Measurements from ENCODE around the gene EGF.

The EGF gene

DNA sequence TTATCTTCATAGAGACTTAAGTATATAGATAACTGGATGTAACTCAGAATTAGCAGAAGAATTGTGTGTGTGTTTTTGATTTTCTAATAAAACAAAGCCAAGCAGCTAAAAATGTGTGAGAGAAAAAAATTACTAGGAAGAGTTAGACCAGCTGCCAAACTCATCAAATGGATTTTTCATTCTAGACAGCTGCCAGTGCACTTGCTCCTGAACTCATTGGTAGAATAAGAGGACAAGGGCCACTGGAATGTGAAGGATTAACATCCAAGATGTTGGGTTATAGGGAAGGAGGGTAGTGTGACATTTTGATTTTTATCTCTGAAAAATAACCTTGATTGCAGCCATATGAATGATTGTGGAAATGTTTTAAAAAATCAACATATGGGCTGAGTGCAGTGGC is 49.7 kb downstream of the EGF start:
- DNase-seq (ENCODE audit: low spot score) = no peak

DNA sequence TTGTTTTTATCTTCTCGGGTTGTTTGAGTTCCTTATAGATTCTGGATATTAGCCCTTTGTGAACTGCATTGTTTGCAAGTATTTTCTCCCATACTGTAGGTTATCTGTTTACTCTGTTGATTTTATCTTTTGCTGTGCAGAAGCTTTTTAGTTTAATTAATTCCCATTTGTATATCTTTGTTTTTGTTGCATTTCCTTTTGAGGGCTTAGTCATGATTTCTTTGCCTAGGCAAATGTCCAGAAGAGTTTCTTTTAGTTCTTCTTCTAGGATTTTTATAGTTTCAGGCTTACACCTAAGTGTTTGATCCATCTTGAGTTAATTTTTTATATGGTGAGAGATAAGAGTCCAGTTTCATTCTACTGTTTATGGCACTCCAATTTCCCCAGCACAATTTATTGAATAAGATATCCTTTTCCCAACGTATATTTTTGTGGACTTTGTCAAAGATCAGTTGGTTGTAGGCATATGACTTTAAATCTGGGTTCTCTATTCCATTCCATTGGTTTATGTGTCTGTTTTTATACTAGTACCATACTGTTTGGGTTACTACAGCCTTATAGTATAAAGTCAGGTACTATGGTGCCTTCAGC is 54.3 kb downstream of the EGF start:
- no peak for DNase-seq (ENCODE audit: low spot score)

DNA sequence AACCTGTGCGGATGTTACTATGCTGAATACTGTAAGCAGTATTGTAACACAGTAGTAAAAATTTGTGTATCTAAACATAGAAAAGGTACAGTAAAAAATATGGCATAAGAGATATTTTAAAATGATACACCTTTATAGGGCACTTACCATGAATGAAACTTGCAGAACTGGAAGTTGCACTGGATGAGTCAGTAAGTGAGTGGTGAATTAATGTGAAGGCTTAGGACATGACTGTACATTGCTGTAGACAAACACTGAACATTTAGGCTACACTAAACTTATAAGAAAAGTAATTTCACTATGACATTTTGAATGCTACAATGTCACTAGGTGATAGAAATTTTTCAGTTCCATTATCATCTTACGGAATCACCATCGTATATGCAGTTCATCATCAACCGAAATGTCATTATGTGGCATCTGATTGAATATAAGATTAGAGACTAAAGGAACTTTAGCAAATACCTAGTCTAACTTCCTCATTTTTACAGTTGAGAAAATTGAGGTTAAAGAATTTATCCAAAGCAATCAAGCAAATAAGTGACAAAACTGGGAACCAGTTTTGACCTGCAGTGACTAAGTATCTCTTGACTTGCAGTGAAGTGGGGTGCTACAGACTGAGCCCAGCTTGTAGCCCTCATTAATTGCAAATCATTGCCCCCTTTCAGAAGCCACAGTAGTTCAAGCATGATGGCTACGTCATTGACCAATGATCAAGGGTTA is 55.3 kb downstream of the EGF start:
- no peak for DNase-seq (ENCODE audit: low spot score)

DNA sequence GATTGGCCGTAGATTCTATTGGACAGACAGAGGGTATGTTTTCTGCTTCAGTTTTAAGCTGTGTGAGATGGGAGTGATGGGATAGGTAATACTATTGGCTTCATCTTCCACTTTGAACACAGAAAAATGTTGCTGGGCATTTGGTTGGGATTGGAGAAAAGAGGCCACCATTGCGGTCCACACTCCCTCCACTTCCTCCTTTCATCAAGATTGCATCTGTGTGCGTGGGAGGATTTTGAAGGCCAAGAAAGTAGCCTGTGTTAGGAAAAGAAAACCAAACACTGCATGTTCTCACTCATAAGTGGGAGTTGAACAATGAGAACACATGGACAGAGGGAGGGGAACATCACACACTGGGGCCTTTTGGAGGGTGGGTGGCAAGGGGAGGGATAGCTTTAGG is 56.4 kb downstream of the EGF start:
- no peak for DNase-seq (ENCODE audit: low spot score)

DNA sequence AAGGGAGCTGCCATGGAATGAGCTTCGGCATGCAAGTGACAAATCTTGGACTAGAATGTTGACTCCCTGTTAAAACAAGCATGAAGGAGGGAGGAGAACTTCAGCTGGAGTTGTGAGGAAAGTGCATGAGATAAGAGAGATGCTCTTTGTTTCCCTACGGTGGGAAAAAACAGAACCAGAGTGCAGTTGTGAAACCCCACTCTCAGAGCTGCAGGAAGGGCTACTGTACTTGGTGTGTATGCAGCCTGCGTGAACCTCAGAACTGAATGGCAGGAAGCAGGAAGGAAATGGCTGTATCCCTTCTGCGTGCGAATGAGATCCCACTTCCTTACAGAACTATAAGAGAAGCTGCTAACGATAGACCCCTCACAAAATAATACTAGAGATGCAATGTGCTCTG is 57.2 kb downstream of the EGF start:
- no peak for DNase-seq (ENCODE audit: low spot score)

DNA sequence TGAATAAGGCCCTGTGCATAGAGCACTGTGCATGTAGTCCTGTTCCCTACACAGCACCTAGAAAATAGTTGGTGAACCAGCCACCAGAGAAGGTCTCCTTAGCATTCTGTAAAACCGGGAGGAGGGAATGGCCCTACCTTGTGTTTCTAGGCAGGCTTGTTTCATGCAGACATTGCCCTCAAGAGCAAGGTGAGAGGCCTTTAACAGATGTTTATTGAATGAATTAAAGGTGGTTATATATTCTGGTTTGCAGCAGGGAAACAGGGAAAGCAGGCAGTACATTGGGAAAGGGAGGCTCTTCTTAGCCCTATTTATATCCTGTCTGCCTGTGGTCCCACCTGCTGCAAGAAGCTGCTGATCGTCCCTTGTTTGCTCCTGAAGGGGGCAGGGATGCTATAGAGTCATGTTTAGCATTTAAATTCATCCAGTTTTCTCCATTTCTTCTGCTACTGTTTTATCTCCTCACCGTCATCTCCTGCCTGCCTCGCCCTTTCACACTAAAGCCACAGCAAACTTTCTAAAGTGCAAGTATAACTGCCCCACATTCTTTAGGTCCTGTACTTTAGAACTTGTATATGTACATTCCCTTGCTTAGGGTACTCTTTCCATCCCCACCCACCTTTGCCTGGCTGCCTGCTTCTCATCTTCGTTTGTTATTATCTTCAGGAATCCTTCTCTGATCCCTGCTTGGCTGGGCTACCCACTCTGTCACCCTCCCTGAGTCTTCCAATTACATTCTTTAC is 60.3 kb downstream of the EGF start:
- DNase-seq (ENCODE audit: low spot score) = no peak

DNA sequence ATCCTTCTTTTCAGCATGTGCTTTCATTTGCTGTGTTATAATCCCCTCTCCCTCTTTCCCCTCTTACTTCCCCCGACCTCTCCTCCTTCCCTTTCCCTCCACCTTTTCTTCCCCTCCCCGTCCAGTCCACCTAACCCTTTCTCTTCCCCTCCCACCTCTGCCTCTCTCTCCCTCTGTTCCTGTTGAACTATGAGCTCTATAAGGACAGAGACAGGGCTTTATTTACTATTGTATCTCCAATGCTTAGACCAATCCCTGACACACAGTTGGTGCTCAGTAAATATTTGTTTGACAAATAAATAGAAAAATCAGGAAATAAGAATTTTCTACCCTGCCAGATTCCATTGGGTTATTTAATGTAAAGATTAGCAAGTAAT is 60.8 kb downstream of the EGF start:
- DNase-seq (ENCODE audit: low spot score) = no peak

DNA sequence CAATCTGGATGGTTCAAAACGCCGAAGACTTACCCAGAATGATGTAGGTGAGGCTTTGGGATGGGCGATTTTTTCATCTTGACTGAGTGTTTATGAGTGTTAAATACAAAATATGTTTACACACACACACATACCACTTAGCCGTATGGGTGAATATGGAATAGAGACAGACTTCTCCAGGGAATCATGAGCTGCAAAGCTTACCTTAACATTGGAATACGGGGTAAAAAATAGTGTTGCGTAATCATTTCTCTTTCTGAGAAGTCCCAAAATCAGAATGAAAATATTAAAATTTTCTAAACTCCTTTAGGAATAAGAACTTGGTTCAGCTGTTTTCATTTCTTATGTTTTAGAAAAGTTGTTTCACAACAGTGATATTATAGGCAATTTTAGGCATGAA is 63.5 kb downstream of the EGF start:
- DNase-seq (ENCODE audit: low spot score) = no peak

DNA sequence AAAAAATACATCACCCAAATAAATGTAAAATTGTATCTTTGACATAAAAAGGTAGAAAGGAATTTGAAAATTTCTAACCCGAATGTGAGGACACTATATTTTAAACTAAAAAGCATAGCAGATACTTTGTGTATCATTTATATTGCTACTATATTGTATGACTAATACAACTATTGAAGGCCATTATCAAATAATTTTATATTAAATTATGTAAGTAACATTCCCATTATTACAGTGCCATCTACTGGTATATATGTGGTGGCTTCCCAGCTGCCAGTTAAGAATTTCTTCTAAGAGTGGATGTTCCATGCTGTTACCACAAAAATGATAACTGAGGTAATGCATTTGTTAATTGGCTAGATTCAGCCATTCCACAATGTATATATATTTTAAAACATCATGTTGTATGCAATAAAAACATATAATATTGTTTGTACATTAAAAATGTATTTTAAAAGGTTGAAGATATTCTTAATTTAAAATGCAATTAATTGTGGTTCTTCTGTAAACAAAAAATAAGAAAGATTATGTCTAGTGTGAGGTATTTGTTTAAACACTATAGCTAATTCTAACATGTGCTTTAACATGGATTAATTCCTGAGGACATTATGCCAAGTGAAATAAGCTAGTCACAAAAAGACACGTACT is 65.3 kb downstream of the EGF start:
- DNase-seq (ENCODE audit: low spot score) = no peak

DNA sequence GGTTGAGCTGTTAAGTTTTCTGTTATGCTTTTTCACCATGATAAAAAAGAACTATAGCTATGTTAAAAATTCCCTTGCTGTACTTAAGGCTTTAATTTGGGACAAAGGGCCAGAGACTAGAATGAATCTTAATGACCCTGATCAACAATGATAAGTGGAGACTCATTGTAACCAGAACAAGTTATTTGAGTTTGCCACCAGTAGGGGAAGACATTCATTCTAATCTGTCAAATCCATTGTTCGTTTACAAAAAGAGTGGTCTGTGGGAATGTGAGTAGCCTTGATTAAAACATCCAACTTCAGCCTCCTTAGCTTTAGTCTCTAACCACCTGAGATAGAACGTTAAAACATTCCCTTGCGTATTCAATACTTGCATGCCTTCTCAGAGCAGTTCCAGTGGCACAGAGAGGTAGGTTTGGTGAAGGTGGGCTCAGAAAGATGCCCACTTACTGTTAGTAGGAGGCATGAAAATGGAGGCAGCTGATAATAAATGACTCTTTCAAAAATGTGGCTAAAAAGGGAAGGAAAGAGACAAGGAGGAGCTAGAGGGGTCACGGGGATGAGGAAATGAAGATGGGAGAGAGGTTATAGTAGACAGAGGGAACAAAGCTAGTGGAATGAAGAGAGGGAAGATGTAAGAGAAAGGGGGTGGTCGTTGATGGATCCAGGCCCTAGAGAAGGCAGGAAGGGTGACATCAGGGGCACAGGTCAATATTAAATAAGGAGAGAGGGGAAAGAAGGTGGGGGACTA is 66.2 kb downstream of the EGF start:
- no peak for DNase-seq (ENCODE audit: low spot score)

DNA sequence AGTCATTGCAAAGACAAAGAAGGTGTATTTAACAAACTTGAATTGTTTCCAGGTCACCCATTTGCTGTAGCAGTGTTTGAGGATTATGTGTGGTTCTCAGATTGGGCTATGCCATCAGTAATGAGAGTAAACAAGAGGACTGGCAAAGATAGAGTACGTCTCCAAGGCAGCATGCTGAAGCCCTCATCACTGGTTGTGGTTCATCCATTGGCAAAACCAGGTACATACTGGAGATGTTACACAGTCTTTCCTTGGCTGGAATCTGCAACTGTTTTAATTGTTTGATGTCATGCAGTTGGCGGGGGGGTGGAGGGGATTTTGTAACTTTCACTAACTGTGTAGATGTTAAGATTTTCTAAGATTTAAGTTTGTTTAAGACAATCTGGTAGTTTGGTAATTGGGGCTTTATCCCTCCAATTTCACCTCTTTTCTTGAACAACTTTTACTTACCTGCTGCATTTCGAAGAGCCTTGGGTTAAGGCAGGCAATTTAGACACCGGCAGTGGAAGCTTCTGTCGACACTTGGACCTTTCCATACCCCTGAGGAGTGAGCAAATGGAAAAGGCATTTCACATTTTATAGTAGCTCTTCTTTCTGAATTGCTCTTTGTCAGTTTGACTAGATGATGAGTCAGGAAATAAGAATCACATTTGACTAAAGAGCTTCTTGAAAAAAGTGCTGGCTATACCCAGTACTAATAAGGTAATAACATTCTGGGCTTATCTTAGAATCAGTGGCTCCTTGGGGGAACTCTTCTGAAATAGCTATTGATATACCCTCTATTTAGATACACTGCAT is 67.4 kb downstream of the EGF start:
- DNase-seq (ENCODE audit: low spot score) = no peak

DNA sequence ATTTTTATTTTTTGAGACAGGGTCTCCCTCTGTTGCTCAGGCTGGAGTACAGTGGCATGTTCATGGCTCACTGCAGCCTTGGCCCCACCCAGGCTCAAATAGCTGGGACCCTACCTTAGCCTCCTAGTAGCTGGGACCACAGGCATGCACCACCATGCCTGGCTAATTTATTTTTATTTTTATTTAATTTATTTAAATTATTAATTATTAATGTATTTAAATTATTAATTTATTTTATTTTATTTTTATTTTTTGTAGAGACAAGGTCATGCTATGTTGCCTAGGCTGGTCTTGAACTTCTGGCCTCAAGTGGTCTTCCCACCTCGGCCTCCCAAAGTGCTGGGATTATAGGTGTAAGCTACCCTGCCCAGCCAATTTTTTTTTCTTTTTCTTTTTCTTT is 69.3 kb downstream of the EGF start:
- DNase-seq (ENCODE audit: low spot score) = no peak

DNA sequence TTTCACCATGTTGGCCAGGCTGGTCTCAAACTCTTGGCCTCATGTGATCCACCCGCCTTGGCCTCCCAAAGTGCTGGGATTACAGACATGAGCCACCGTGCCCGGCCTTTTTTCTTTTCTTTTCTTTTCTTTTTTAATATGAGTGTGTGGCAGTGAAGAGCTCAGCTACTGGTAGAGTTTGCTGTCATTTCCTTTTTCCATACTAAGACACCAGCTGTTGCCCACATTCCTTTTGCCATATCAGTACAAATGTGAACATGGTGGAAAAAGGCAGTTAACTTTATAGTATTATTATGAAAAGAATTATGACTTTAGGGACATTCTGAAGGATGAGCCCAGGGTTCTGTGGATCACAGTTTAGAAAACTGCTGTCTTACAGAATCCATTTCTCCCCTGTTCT is 69.8 kb downstream of the EGF start:
- no peak for DNase-seq (ENCODE audit: low spot score)

DNA sequence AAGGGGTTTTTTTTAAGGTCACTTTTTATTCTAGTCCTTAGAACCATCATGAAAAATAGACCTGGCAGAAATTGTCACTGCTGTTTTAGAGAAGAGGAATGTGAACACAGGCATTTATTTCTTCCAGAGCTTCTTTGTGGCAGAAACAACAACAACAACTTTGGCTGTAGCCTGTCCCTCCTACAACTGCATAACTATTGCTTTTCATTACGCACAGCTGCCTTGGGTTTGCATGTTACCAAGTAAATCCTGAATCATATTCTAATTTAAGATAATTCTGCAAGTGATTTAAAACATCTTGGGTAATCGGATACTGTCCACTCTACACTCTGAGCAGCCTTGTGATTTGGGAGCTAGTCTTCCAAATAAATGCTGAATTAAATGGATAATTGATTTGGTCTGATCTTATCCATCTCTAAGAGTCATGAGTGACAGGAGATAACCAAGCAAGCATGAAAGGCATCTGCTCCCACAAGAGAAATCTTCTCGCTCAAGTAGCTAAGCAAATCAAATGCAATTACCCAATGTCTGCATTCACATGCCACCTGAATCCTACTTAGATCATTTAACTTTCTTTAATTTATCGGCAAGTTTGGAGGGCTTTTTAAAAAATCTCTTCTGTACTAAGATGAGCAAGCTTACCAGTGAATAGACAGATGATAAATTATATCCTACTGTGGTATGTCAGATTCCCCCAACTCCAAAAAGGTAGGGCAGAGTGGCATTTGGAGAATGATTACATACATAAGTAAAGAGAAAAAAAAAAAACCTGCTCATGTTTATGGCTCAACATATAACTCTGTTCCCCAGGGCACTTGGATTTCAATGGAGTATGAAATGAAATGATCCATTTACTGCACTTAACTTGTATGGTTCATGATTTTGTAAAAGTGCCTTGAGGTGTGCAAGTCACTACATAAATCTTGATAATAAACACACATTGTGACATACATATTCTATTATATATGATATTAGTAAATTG is 73.6 kb downstream of the EGF start:
- DNase-seq (ENCODE audit: low spot score) = no peak

DNA sequence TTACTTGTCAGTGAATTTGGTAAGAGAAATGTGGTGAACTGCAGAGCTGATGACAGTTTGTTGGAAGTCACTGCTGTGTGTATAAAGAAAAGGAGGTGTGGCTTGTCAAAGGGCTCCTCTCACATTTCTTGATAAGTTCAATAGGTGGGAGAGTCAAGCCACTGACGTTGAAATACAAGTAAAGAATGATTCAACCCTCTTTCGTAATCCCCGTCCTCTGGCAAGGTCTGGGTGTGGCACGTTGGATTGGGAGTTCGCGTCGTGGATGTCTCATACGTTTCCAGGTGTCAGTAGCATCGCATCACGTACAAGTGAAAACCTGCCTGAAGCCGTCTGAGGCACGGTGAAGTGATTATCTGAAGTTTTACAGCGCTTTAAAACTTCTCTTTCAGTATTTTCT is 76.4 kb downstream of the EGF start:
- DNase-seq (ENCODE audit: low spot score) = no peak

DNA sequence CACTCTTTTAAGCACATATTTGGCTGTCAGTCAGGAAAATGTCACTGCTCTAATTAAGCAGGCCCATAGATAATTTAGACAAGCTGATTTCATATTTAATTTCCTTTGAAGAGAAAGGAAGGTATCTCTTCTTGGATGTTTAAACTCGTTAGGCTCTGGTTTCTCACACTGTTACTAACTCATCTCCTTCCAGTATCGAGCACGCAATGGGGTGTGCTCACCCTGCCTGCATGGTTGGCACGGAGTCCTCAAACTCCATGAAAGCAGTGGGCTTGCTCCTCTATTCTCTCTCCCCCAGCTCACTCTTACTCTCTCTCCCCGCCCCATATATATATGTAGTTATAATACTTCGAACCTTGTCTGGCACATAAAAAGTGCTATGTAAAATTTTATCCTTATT is 76.9 kb downstream of the EGF start:
- DNase-seq (ENCODE audit: low spot score) = no peak

DNA sequence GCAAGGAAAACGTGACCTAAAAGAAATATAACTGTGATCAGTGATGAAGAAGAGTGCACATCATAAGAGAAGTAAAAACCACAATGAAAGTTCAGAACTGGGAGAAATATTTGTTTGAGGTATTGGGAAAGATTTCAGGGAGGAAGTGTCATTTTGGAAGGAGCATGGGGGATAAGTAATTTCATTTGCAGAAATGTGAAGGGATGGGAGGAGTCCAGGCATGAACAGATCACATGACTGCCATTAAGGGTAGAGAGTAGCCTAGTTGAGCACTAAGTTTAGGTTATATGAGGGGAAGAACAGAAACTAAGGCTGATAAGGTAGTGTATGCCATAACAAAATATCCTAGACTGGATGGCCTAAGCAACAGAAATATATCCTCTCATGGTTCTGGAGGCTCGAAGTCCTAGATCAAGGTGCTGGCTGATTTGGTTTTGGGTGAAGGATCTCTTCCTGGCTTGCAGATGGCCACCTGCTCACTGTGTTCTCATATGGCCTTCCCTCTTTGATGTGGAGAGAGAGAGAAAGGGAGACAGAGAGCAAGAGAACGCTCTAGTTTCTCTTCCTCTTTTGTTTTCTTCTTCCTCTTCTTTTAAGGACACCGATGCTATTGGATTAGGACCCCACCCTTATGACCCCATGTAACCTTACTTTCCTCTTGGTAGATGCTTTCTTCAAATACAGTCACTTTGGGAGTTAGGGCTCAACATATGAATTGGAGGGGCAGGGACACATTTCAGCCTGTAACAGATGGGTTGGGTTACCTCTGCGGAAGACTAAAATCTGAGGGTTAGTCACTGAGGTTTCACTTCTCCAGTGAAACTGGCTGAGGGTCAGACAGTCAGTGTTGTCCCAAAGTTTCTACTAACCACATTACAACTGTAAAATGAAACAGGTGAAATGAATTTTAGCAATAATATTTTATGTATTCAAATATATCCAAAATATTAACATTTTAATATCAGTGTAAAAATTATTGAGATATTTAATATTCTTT is 77.9 kb downstream of the EGF start:
- DNase-seq (ENCODE audit: low spot score) = no peak

DNA sequence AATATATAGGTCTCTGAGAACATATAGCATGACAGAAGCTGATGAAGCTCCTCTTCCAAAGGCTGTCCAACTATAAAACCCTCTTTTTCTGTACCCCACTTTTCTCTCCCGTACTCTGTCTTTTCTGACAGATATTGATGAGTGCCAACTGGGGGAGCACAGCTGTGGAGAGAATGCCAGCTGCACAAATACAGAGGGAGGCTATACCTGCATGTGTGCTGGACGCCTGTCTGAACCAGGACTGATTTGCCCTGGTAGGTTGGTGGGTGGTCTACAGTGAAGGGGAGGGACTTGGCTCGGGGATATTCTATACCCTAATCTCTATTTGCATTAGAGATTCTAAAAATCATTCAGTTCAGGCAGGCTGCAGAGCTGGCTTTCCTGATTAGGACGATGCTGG is 80.4 kb downstream of the EGF start:
- DNase-seq (ENCODE audit: low spot score) = no peak

DNA sequence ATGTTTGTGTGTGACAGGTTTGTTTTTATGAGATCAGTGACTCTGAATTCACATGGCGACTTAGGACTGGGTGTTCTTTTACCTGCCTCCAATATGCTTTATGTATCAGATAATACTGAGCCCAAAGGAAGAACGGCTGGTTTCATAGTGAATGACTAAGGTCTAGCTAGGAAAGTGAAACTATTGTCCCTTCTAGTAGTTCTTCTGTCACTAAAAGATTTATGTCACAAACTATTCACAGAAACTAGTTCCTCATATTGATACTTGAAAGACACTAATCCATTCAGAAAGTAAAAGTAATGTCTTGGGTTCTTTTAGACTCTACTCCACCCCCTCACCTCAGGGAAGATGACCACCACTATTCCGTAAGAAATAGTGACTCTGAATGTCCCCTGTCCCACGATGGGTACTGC is 81.7 kb downstream of the EGF start:
- no peak for DNase-seq (ENCODE audit: low spot score)
